H9 (cell line): Measurements from ENCODE around the gene ABLIM1. TPM values are rescaled to one million over a fixed set of nuclear protein-coding genes. Genes with fewer than 3 reads are reported as not detected.

Experiments
- DNase-seq: peaks from one replicate; pipeline ENCODE4 v3.0.0-alpha.2; 2017
- H2AFZ ChIP-seq: one replicate; pipeline ENCODE4 v1.6.1; 2013; ENCODE audit warnings: mild to moderate bottlenecking, low read length, control low read depth, moderate library complexity
- H2AK5ac ChIP-seq: 2 replicates; pipeline ENCODE4 v1.6.1; 2013; ENCODE audit warnings: low read length, control low read depth, mixed read lengths; ENCODE audit not compliant: insufficient read length
- H2BK120ac ChIP-seq: one replicate; pipeline ENCODE4 v1.6.1; 2013; ENCODE audit warnings: low read depth, mild to moderate bottlenecking, low read length, control low read depth, inconsistent platforms; ENCODE audit not compliant: poor library complexity, severe bottlenecking
- H2BK12ac ChIP-seq: 2 replicates; pipeline ENCODE4 v1.6.1; 2013; ENCODE audit warnings: low read length, control low read depth, mixed read lengths, low read depth; ENCODE audit not compliant: insufficient read length
- H2BK15ac ChIP-seq: 2 replicates; pipeline ENCODE4 v1.6.1; 2013; ENCODE audit warnings: low read depth, low read length, control low read depth
- H2BK20ac ChIP-seq: one replicate; pipeline ENCODE4 v1.6.1; 2013; ENCODE audit warnings: low read depth, mild to moderate bottlenecking, low read length, control low read depth, inconsistent platforms; ENCODE audit not compliant: poor library complexity, severe bottlenecking
- H2BK5ac ChIP-seq: 2 replicates; pipeline ENCODE4 v1.6.1; 2013; ENCODE audit warnings: low read length, control low read depth, mixed read lengths; ENCODE audit not compliant: insufficient read length
- H3K14ac ChIP-seq: 2 replicates; pipeline ENCODE4 v1.6.1; 2013; ENCODE audit warnings: low read length, control low read depth; ENCODE audit not compliant: insufficient read depth
- H3K18ac ChIP-seq: 2 replicates; pipeline ENCODE4 v1.6.1; 2013; ENCODE audit warnings: low read depth, mild to moderate bottlenecking, mixed read lengths, low read length, control low read depth; ENCODE audit not compliant: insufficient read length
- H3K23ac ChIP-seq: 2 replicates; pipeline ENCODE4 v1.6.1; 2013; ENCODE audit warnings: low read length, control low read depth, mixed read lengths, low read depth; ENCODE audit not compliant: insufficient read length
- H3K23me2 ChIP-seq: 2 replicates; pipeline ENCODE4 v1.6.1; 2013; ENCODE audit warnings: low read depth, mild to moderate bottlenecking, mixed read lengths, low read length, control low read depth; ENCODE audit not compliant: insufficient read length, poor library complexity, severe bottlenecking
- H3K27ac ChIP-seq: 2 replicates; pipeline ENCODE4 v1.5.1; 2013; ENCODE audit warnings: low read length, control low read depth, mixed read lengths, low read depth; ENCODE audit not compliant: insufficient read length
- H3K27me3 ChIP-seq: 2 replicates; pipeline ENCODE4 v1.6.1; 2013; ENCODE audit warnings: low read length, control low read depth, inconsistent platforms; ENCODE audit not compliant: insufficient read depth
- H3K4ac ChIP-seq: 2 replicates; pipeline ENCODE4 v1.6.1; 2013; ENCODE audit warnings: low read depth, mild to moderate bottlenecking, control low read depth, inconsistent platforms, low read length, moderate library complexity
- H3K4me1 ChIP-seq: 2 replicates; pipeline ENCODE4 v1.6.1; 2013; ENCODE audit warnings: low read length, control low read depth, inconsistent platforms; ENCODE audit not compliant: insufficient read depth
- H3K4me2 ChIP-seq: 2 replicates; pipeline ENCODE4 v1.6.1; 2013; ENCODE audit warnings: low read length, control low read depth, mixed read lengths; ENCODE audit not compliant: insufficient read length, insufficient read depth
- H3K56ac ChIP-seq: 2 replicates; pipeline ENCODE4 v1.6.1; 2013; ENCODE audit warnings: low read depth, mild to moderate bottlenecking, mixed read lengths, low read length, control low read depth; ENCODE audit not compliant: insufficient read length
- H3K79me1 ChIP-seq: 2 replicates; pipeline ENCODE4 v1.6.1; 2013; ENCODE audit warnings: low read depth, mild to moderate bottlenecking, moderate library complexity, low read length, control low read depth, inconsistent platforms; ENCODE audit not compliant: insufficient read depth, poor library complexity, severe bottlenecking
- H3K79me2 ChIP-seq: 2 replicates; pipeline ENCODE4 v1.6.1; 2013; ENCODE audit warnings: low read length, control low read depth, inconsistent platforms; ENCODE audit not compliant: insufficient read depth
- H3K9ac ChIP-seq: 2 replicates; pipeline ENCODE4 v1.6.1; 2013; ENCODE audit warnings: low read length, control low read depth, mixed read lengths; ENCODE audit not compliant: insufficient read length; ENCODE audit errors: extremely low read depth
- H3K9me3 ChIP-seq: one replicate; pipeline ENCODE4 v1.6.1; 2013; ENCODE audit warnings: low read depth, low read length, inconsistent platforms; ENCODE audit not compliant: control insufficient read depth
- H3T11ph ChIP-seq: one replicate; pipeline ENCODE4 v1.6.1; 2013; ENCODE audit warnings: mild to moderate bottlenecking, low read length, control low read depth, inconsistent platforms
- H4K20me1 ChIP-seq: one replicate; pipeline ENCODE4 v1.6.1; 2013; ENCODE audit not compliant: control insufficient read depth, insufficient read length, insufficient read depth
- H4K5ac ChIP-seq: 2 replicates; pipeline ENCODE4 v1.6.1; 2013; ENCODE audit warnings: low read depth, mild to moderate bottlenecking, mixed read lengths, low read length, control low read depth; ENCODE audit not compliant: insufficient read length
- H4K8ac ChIP-seq: replicated peaks from 2 replicates; pipeline ENCODE4 v1.6.1; 2013; ENCODE audit warnings: low read length, control low read depth, mixed read lengths, low read depth; ENCODE audit not compliant: insufficient read length
- H4K91ac ChIP-seq: 2 replicates; pipeline ENCODE4 v1.6.1; 2013; ENCODE audit warnings: low read depth, mild to moderate bottlenecking, moderate library complexity, mixed read lengths, low read length, control low read depth; ENCODE audit not compliant: insufficient read length
- H3K27ac Mint-ChIP-seq, 3 experiments: 2 replicates in 2 of 3; 3 replicates in 1 of 3; pipeline ENCODE4 v1.8.0; 2020 to 2021; ENCODE audit warnings: mixed read lengths in 3 of 3, mild to moderate bottlenecking in 1 of 3, moderate library complexity in 1 of 3
- H3K27me3 Mint-ChIP-seq: 2 replicates; pipeline ENCODE4 v1.8.0; 2021; ENCODE audit warnings: low read depth, mild to moderate bottlenecking, moderate library complexity, mixed read lengths
- H3K36me3 Mint-ChIP-seq, 3 experiments: 2 replicates in 2 of 3; 3 replicates in 1 of 3; pipeline ENCODE4 v1.8.0; 2020 to 2021; ENCODE audit warnings: low read depth in 3 of 3, mixed read lengths in 3 of 3; ENCODE audit not compliant: insufficient read depth in 1 of 3
- H3K4me1 Mint-ChIP-seq, 2 experiments: 2 replicates each; pipeline ENCODE4 v1.8.0; 2020; ENCODE audit warnings: mixed read lengths in 2 of 2
- H3K4me3 Mint-ChIP-seq, 2 experiments: 2 replicates in 1 of 2; 3 replicates in 1 of 2; pipeline ENCODE4 v1.8.0; 2020 to 2021; ENCODE audit warnings: mild to moderate bottlenecking in 2 of 2, mixed read lengths in 2 of 2, moderate library complexity in 1 of 2
- H3K9me3 Mint-ChIP-seq, 2 experiments: 2 replicates in 1 of 2; 3 replicates in 1 of 2; pipeline ENCODE4 v1.8.0; 2020; ENCODE audit warnings: mild to moderate bottlenecking in 2 of 2, mixed read lengths in 2 of 2, moderate library complexity in 1 of 2
- CTCF ChIP-seq: fragments of 200-600 bp; sonication (generic); conservative IDR thresholded peaks from 3 replicates; pipeline ENCODE4 v1.8.0; 2021; ENCODE audit warnings: antibody characterized with exemption, mild to moderate bottlenecking
- WGBS: extraction: QIAGEN DNeasy Blood & Tissue Kit; methylation state at CpG from one replicate; pipeline ENCODE4 v1.1.7; 2013; ENCODE audit warnings: missing lambda C conversion rate, low lambda C conversion rate, mixed read lengths; ENCODE audit not compliant: insufficient read length; ENCODE audit errors: extremely low coverage; 5-methylcytosine and 5-hydroxymethylcytosine counted together
- total RNA-seq: library from RNA; stranded (reverse); gene quantifications from 2 replicates; pipeline ENCODE4 v1.2.1, GENCODE V29; 2021

ABLIM1 gene
- total RNA-seq, 1 experiment from 2014 or later, result 32.1 TPM

GRCh38 chr10:114694752-114695151 is 36.7 kb upstream of the ABLIM1 start:
- no peak overlapping the region for H4K8ac ChIP-seq
- H3K36me3 Mint-ChIP-seq, result no peaks in the 10 kb centered on the region
- no peak overlapping the region for H3K27ac Mint-ChIP-seq

More at GRCh38 chr10:114694752-114695151, 36.7 kb upstream of the ABLIM1 start:
- TF ChIP-seq CTCF, result peak; percentile 85
- H3K56ac ChIP-seq, result no peak overlapping the region
- H3T11ph ChIP-seq, result no peak overlapping the region
- no peak overlapping the region for H4K5ac ChIP-seq
- H3K27me3 ChIP-seq, result no peaks in the 10 kb centered on the region
- H3K4ac ChIP-seq, result no peak overlapping the region
- no peak overlapping the region for H2AFZ ChIP-seq
- no peak overlapping the region for H4K91ac ChIP-seq
- H2AK5ac ChIP-seq, result no peak overlapping the region
- no peak overlapping the region for H2BK12ac ChIP-seq
- H2BK120ac ChIP-seq, result no peak overlapping the region
- H2BK5ac ChIP-seq, result no peak overlapping the region
- no peaks in the 10 kb centered on the region for H3K79me1 ChIP-seq
- H3K4me1 ChIP-seq, result no peaks in the 10 kb centered on the region
- no peak overlapping the region for H2BK15ac ChIP-seq
- no peaks in the 10 kb centered on the region for H3K23me2 ChIP-seq
- no peak overlapping the region for H3K18ac ChIP-seq
- no peak overlapping the region for H3K27ac ChIP-seq
- Mint-ChIP-seq H3K4me1 (peaks cover 10 to 22% of the 10 kb centered on the region in 2 experiments), H3K27me3 (no peaks in the 10 kb centered on the region), H3K9me3 (no peaks in the 10 kb centered on the region), H3K4me3 (no peak overlapping the region)
- H3K4me2 ChIP-seq, result peak overlapping the region; percentile 1
- H3K9me3 ChIP-seq, result no peaks in the 10 kb centered on the region
- DNase-seq, result peak; percentile 68
- H2BK20ac ChIP-seq, result no peak overlapping the region
- WGBS, result no CpG with 5 or more reads among the region's 8 CpGs
- no peaks in the 10 kb centered on the region for H4K20me1 ChIP-seq
- H3K23ac ChIP-seq, result no peak overlapping the region
- no peaks in the 10 kb centered on the region for H3K79me2 ChIP-seq
- no peak overlapping the region for H3K14ac ChIP-seq
- no peak overlapping the region for H3K9ac ChIP-seq
